ENCODE results near the gene ERAS. TPM values are rescaled to one million over a fixed set of nuclear protein-coding genes. Genes with fewer than 3 reads are reported as not detected.

ERAS gene
- total RNA-seq, 6 experiments from 2014 or later, result not detected

GRCh38 chrX:48806081-48806480 lies 20.2 kb upstream of the ERAS start:
- no peak overlapping the region for H3K4me3 ChIP-seq
- 58% methylated on average over 2 of the region's 4 CpGs for whole genome bisulfite sequencing (ENCODE audit: insufficient coverage, low coverage, low lambda C conversion rate, missing lambda C conversion rate)
- no peak overlapping the region for H3K27ac ChIP-seq
- intact Hi-C loops (cut with DNase I), result no loop called here
- DNase-seq (no peak), ATAC-seq (no peak)
- H3K4me1 ChIP-seq, result no peaks in the 10 kb centered on the region
- no peaks in the 10 kb centered on the region for H3K36me3 ChIP-seq
- H3K9me3 ChIP-seq, result no peaks in the 10 kb centered on the region
- TF ChIP-seq CTCF (IDR thresholded peaks at IDR 0.05) (no peak), POLR2A (IDR thresholded peaks at IDR 0.05) (no peak)
- H3K27me3 ChIP-seq, result no peaks in the 10 kb centered on the region

- no peak overlapping the region for H3K27ac ChIP-seq
- H3K4me3 ChIP-seq, result no peak overlapping the region
- no peak for TF ChIP-seq CTCF (IDR thresholded peaks at IDR 0.05)
- TF ChIP-seq POLR2A (IDR thresholded peaks at IDR 0.05), result no peak
- ATAC-seq, result peak in 3 of 4 donors; percentile 26 to 36 (median 31)
- WGBS (ENCODE audit: insufficient coverage, low coverage, low lambda C conversion rate, missing lambda C conversion rate), result 78% methylated on average over 7 of the region's 8 CpGs
- no peaks in the 10 kb centered on the region for H3K27me3 ChIP-seq
- intact Hi-C loops (cut with DNase I), result no loop called here
- H3K36me3 ChIP-seq, result peaks cover 0 to 19% (median 6%) of the 10 kb centered on the region in 4 donors
- no peak for DNase-seq
- no peaks in the 10 kb centered on the region for H3K9me3 ChIP-seq
- H3K4me1 ChIP-seq, result no peaks in the 10 kb centered on the region
These were observed 12.7 kb upstream of the ERAS start for GRCh38 chrX:48813644-48814043.

GRCh38 chrX:48814722-48815121 lies 11.6 kb upstream of the ERAS start:
- peaks cover 0 to 19% (median 6%) of the 10 kb centered on the region in 4 donors for H3K36me3 ChIP-seq
- 79% methylated on average over 3 of the region's 8 CpGs for whole genome bisulfite sequencing (ENCODE audit: insufficient coverage, low coverage, low lambda C conversion rate, missing lambda C conversion rate)
- DNase-seq (no peak), ATAC-seq (no peak)
- no peaks in the 10 kb centered on the region for H3K4me1 ChIP-seq
- no peak overlapping the region for H3K27ac ChIP-seq
- intact Hi-C loops (cut with DNase I), result no loop called here
- TF ChIP-seq POLR2A (IDR thresholded peaks at IDR 0.05) (no peak), CTCF (IDR thresholded peaks at IDR 0.05) (no peak)
- H3K4me3 ChIP-seq, result no peak overlapping the region
- no peaks in the 10 kb centered on the region for H3K9me3 ChIP-seq
- no peaks in the 10 kb centered on the region for H3K27me3 ChIP-seq

GRCh38 chrX:48815266-48815665 lies 11.0 kb upstream of the ERAS start:
- Histone ChIP-seq H3K4me1 (no peaks in the 10 kb centered on the region), H3K27me3 (no peaks in the 10 kb centered on the region), H3K9me3 (no peaks in the 10 kb centered on the region), H3K36me3 (peaks cover 0 to 19% (median 6%) of the 10 kb centered on the region in 4 donors), H3K27ac (no peak overlapping the region), H3K4me3 (no peak overlapping the region)
- 68% methylated on average over 4 of the region's 8 CpGs for WGBS (ENCODE audit: insufficient coverage, low coverage, low lambda C conversion rate, missing lambda C conversion rate)
- ATAC-seq (no peak), DNase-seq (no peak)
- intact Hi-C loops (cut with DNase I), result no loop called here
- TF ChIP-seq CTCF (IDR thresholded peaks at IDR 0.05), result no peak
- TF ChIP-seq POLR2A (IDR thresholded peaks at IDR 0.05), result no peak
